ENCODE measurements around the gene CSRP1.

DNA sequence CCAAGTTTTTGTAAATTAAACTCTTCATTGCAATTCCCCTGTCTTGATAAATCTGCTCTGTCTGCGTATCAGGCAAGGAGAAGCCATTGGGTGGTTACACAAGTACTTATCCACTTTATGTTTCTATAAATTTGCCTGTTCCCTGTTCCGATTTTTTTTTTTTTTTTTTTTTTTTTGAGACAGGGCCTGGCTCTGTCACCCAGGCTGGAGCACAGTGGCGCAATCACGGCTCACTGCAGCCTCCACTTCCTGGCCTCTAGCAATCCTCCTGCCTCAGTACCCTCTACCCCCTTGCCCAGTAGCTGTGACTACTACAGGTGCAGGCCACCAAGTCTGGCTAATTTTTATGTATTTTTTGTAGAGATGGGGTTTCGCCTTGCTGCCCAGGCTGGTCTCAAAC is 11.1 kb upstream of the CSRP1 start:
- TF ChIP-seq, protein P1, sequence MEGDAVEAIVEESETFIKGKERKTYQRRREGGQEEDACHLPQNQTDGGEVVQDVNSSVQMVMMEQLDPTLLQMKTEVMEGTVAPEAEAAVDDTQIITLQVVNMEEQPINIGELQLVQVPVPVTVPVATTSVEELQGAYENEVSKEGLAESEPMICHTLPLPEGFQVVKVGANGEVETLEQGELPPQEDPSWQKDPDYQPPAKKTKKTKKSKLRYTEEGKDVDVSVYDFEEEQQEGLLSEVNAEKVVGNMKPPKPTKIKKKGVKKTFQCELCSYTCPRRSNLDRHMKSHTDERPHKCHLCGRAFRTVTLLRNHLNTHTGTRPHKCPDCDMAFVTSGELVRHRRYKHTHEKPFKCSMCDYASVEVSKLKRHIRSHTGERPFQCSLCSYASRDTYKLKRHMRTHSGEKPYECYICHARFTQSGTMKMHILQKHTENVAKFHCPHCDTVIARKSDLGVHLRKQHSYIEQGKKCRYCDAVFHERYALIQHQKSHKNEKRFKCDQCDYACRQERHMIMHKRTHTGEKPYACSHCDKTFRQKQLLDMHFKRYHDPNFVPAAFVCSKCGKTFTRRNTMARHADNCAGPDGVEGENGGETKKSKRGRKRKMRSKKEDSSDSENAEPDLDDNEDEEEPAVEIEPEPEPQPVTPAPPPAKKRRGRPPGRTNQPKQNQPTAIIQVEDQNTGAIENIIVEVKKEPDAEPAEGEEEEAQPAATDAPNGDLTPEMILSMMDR (conservative IDR thresholded peaks at IDR 0.05 in 1 of 2, IDR thresholded peaks at IDR 0.05 in 1 of 2; ENCODE audit: extremely low read depth in 1 of 2, insufficient read depth in 1 of 2, low read depth in 1 of 2, low read length in 2 of 2) = no peak
- TF ChIP-seq EZH2 (IDR thresholded peaks at IDR 0.05; ENCODE audit: borderline replicate concordance, low read length) = no peak
